NCI-H146 treated with DMSO at 0.1 percent for 48 hours (cell line): ENCODE data around the gene TMEM185A.
"Not testable (repeated sequence)": the region's sequence is repeated elsewhere in the genome, so short reads cannot be mapped to it uniquely, and the experiment has no call there.

Experiments used
- DNase-seq: peaks from one replicate; lab custom pipeline; 2025; ENCODE audit not compliant: unreplicated experiment; lab: John Stamatoyannopoulos, UW

Gene TMEM185A

DNA sequence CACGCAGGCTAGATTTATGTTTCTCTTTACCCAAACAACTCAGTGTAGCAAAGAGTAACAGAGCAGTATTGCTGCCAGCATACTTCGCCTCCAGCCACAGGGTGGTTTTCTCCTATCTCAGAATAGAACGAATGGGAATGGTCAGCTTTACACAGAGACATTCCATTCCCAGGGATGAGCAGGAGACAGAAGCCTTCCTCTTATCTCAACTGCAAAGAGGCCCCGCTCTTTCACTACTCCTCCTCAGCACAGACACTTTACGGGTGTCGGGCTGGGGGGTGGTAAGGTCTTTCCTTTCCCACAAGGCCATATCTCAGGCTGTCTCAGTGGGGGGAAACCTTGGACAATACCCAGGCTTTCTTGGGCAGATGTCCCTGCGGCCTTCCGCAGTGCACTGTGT lies 4.8 kb downstream of the TMEM185A start:
- DNase-seq, result not testable (repeated sequence)

DNA sequence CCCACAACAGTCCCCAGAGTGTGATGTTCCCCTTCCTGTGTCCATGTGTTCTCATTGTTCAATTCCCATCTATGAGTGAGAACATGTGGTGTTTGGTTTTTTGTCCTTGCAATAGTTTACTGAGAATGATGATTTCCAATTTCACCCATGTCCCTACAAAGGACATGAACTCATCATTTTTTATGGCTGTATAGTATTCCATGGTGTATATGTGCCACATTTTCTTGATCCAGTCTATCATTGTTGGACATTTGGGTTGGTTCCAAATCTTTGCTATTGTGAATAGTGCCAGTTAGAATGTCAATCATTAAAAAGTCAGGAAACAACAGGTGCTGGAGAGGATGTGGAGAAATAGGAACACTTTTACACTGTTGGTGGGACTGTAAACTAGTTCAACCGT lies 11.9 kb downstream of the TMEM185A start:
- DNase-seq, result not testable (repeated sequence)

DNA sequence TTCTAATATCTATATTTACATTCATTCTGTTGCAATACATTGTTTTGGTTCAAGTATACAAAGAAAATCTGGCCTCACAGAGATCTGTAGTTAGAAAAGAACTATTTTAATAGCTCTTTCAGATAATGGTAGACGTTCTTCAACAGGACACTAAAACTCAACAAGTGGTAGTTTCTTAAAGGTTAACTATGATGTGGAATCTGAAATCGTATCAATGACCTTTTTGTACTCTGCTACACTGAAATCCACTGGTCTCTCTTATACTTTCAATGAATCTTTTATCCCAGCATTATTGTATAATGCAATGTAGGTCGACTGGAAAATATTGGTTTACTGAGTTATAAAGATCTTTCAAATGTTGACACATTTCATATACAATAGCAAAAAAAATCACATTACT lies 12.7 kb downstream of the TMEM185A start:
- no peak for DNase-seq

DNA sequence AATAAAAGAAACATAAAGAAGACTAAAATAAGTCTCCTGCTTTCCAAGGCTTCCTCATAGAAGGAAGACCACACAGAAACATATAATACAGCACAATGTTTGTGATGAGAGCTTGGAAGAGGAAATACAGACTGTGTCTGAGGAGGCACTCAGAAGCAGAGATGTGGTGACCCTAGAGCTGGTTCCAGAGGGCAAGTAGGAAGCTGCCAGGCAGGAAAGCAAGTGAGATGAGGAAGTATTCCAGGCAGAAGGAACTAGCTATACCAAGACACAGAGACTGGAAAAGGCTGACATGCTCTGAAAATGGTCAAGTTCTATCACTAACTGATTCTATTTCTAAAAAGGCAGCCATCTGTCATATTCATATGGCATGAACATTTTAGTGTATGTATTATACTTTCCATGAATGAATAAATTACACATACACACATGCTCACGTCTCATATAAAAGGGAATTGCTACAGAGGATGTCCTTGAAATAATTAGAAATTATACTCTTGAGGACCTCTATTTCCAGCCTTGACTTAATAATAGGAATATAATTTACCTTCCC lies 19.9 kb downstream of the TMEM185A start:
- DNase-seq, result no peak

DNA sequence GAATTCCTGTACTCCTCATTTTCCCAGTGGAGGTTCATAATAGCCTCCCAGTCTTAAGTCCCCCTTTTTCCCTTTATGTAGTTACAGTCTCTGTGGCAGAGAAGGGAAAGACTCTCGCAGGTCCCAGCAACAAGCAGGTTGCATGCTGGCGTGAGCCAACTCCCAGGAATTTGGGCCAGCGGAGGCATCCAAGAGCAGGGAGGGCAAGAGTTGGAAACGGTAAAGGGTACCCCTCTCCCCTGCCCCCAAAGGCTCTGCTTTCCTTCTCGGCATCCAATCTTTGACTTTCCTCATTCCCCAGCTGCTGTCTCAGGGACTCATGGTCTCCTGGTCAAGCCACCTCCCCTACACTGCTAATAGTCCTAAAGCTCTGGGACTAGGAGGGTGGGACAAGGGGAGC lies 21.1 kb downstream of the TMEM185A start:
- DNase-seq, result no peak

DNA sequence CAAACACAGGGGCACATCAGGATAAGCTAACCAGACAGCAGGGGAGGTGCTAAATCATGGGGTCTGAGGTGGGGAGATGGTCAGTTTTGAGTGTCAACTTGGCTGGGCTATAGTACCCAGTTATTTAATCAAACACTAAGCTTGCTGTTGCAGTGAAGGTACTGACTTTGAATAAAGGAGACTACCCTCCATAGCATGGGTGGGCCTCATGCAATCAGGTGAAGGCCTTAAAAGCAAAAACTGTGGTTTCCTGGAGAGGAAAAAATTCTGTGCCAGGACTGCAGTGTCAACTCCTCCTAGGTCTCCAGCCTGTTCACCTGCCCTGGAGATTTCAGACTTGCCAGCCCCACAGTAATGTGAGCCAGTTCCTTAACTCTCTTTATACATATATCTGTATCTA lies 23.9 kb downstream of the TMEM185A start:
- DNase-seq, result no peak

DNA sequence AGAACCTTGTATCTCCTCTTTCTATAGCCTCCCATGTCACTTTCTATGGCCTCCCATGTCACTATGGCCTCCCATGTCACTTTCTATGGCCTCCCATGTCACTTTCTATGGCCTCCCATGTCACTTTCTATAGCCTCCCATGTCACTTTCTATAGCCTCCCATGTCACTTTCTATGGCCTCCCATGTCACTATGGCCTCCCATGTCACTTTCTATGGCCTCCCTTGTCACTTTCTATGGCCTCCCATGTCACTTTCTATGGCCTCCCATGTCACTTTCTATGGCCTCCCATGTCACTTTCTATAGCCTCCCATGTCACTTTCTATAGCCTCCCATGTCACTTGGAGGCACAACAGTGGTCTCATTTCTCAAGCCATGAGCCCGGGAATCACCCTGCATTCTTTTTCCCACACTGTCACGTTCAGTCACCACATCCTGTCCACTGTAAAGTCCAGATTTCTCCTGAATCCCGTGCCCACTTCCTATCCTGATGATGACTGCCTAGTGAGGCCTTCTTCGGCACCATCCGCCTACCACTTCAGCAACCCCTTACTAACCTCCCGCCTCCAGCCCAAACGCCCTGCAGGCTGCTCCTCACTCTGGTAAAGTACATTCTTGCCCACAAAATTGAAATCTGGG lies 26.2 kb downstream of the TMEM185A start:
- not testable (repeated sequence) for DNase-seq

DNA sequence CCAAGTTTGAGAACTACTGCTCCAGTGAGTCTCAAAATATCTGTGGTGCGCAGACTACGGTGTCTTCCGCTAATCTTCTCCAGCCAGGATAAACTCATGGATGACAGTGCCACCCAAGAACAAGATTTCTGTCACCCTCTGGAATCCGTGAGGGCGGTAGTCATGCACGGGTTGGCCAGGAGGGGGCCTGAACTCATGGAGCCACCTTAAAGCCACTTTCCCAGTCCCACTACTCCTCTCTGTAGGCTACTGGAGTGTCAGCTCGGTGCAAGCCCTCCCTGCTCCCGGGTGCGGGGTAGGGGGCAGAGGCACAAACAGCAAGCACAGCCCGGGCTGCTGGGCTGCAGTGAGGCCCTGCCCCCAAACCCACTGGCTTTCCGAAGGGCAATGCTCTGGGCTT lies 33.0 kb downstream of the TMEM185A start:
- DNase-seq, result not testable (repeated sequence)

DNA sequence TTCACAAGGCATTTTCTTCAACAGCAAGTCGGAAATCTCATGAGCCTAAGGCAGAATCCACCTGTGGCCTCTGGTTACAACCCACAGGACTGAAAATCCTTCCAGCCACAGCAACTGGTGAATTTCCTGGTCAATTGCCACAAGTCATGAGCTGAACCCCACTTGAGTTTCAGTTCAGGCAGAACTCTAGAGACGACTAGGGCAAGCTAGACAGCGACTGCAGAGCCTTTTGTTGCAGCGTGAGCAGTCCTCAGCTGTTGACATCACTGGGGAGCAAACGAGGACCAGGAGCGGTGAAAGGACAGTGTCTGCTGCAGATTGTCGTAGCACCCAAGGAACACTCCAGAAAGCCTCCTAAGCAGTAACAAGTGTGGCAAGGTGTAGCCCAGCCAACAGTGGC lies 35.6 kb downstream of the TMEM185A start:
- DNase-seq, result not testable (repeated sequence)

DNA sequence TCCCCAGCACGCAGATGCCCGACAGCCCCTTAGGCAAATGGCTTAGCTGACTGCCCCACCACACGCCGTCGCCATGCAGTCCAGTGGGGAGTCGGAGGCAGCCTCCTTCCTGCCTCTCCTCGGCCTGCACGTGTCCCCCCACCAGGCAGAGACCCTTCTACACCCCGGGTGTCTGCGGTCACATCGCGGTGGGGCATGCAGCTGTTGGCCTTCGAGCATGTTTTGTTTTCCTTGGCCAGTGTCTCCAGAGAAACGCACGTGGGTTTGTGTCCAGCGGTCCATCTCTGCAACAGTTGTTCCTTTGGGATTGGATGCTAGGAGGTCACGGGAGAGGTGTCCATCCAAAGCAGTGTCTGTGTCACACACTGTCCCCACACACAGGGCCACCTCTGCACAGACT lies 36.4 kb downstream of the TMEM185A start, which contains the start of gene HSFX2:
Gene HSFX2, minus strand, starts transcription at position 101 of the 400 bp plus-strand sequence. CDS start 614 bp downstream, outside the sequence.
- DNase-seq, result not testable (repeated sequence)

DNA sequence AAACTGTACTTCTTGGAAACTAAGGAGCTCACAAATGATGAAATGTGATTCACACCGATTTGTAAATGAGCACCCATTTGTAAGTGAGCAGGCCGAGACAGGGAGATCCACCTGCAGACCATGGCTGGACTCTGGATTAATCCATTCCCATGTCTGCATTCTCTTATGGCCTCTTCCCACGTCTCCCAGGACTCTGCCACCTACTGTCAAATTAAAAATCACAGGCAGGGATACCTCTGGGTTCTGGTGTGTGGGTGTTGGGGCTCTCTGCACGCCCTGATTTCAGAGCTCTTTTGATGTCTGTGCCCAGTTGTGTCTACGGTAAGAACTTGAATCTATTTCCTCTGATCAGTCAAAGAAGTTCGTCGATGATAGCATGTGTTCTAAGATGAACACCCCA lies 40.6 kb downstream of the TMEM185A start:
- DNase-seq, result not testable (repeated sequence)

DNA sequence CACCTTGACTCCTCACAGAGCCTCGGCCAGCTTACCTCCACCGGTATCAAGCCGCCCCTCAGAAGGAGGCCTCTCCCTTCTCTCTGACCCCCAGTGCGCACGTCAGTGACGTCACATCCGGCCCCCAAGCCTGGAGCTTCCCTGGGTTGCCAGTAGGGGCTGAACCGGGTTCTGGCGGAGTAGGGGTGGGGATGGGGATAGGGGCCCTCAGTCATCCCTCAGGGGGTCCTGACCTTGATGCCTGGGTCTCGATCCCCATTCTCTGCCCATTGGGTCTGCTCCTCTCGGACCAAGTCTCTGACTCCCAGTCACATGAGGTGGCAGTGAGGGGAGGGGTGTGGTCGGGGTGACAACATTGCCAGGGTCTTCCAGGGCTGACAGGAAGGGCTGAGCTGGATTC lies 44.2 kb downstream of the TMEM185A start, which contains the start of gene MAGEA9B:
Gene MAGEA9B, minus strand, starts transcription at position 101 of the 400 bp plus-strand sequence. CDS start 4,280 bp downstream, outside the sequence.
- not testable (repeated sequence) for DNase-seq

DNA sequence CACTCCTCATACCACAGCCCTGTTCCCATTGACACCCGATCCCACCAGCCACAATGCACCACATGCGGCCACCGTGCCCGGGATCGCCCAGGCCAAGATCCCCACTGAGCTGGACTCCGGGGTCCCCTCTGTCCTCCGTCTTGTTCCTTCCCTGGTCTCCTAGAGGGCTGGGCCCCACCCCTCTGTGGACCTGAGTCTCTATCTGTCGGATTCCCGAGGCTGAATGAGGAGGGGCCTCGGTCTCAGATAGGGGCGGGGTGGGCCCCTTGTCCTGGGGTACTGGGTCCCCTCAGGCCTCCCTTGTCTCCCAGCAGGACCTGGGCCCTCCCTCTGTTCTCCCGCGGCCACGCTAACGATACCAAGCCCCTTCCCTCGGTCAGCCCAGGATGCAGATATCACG lies 46.0 kb downstream of the TMEM185A start:
- not testable (repeated sequence) for DNase-seq

DNA sequence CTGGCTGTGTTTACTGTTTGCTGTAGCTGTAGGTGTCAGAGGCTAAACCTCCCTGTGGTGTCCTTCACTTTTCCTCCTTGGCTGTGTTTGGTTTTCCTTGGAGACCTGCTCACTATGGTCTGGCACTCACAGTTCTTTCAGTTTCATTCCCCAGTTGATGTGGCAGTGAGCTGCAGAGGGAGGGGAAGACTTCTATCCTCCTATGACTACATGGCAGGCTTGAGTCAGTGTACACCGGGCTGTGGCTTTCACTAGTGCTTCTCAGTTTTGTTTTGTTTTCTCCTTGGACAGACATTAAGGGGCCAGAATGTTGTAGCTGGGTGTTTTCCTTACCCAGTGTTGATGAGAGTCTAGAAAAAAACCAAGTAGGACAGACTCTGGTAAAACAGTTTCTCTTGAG lies 58.1 kb downstream of the TMEM185A start:
- DNase-seq, result not testable (repeated sequence)

DNA sequence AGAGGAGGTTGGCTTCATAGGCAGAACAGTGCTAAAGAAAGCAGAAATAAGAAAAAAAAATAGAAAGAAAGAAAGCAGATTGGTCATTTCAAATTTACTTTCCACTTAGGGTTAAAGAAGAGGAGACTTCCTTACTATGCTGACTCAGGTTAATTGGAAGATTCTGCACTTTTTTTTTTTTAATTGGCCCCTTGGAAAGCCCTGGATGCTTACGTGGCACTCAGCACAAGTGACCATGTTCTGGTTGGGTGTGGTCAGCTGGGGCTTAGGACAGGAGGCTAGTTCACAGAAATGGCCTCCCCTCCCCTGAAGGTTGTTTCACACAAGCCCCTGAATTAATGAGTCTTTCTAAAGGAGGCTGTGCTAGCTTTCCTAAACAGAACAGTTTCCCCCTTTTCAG lies 58.8 kb downstream of the TMEM185A start:
- no peak for DNase-seq

DNA sequence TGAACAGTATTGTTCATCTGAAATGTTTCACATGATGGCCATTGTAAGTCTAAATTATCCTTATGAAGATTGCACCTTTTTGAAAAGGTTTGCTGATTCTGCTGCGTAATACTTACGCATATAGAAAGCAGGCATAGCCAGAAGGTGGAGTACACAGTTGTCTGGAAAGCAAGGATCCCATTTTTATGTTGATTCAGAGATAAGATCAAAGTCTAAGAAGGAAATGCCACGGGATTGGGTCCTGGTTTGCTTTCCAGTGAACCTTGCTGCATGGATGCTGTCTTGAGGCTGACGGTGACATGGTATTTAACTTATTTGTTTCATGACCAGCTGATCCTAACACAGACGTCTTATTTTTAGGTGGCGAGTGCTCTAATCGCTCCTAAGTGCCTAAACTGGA lies 59.8 kb downstream of the TMEM185A start:
- DNase-seq, result no peak

DNA sequence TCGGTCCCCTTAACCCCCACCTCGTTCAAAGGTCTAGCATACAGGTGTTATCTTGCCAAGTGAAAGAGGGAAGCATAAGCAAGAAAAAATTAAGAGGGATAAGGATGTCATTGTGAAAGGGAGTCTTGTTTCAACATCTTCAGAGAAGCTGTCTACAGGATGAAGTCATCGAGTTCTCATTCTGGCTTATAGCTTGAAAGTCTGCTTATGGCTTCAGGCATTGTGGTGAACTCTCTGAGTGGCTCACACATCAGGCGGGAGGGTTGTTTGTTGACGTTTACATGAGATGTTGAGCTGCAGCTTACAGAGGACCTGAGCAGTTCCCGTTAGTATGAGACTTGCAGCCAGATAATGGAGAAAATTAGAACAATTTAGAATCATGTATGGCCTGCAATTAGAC lies 60.9 kb downstream of the TMEM185A start:
- no peak for DNase-seq

DNA sequence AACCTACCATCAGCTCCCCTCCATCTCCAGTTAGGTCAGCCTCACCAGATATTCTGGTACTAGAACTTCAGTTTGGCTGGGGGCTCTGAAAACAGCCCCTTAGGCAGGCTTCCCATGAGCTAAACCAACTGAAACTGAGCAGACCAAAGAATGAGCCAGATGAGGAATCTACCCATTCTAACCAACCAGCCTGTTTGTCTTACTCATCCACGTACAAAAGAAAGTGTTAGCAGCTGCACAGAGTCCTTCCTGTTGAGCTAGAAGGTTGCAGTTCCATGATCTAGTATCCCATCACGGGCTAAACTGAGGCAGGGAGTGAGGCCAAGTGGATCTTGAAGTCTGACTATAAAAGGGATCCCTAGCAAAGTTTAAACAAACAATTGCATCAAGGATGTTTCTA lies 61.8 kb downstream of the TMEM185A start:
- no peak for DNase-seq

DNA sequence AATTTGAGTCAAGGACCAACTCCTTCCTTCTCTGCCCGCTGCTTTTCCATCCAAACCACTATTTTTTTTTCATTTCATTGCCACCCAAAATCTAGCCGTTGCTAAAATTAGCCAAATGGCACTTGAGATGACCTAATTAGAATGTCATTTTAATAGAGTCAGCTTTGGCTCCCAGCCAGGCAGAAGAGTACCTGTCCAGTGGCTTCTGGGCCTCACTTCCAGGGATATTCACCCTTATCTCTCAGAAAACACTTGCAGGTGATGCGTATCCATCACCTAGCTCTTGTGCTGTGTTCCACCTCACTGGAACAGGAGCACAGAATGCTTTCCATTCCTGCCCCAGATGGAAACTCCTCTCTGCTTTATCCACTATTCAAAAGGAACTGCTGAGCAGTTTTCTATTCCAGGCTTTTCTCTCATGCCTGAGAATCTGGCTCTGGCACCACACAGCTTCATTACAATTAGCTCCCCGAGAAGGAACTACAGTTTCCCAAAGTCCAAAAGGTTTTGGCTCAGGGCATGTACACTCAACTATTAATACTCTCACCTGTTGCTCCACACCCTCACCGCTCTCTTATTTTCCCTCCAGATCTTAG lies 62.8 kb downstream of the TMEM185A start:
- DNase-seq, result no peak

DNA sequence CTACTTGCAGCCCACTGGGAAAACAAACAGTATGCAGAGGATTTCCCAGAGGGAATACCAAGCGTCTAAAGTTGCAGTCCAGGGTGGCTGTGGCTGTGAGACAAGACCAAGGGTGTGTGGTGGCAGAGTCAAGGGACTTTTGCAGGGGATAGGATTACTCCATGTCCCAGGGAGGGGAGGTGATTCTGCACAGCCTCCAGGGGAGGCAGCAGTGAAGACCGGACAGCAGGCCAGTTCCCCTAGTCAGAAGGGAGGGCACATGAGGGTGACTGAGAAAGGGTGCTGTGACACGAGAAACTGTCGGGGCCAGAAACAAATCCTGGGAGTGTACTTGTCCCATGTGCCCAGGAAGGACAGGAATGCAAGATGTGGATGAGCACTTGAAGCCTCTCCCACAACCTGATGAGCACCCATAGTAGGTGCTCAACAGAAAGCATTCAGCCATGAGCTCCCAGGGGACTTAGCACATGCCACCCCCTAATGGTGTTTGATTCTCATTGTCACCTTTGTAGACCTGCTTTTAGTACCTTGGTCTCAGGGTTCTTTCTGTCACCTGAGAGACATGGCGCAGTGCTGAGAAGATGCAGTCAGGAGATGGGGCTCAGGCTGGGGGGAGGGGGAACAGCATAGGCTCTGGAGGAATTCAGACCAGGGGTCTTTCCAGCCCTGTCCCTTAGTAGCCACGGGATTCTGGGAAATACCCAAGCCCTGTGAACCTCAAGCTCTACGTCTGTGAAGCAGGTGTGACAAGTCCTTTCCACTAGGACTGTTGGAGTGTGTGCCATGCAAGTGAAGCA lies 63.8 kb downstream of the TMEM185A start:
- DNase-seq, result no peak

DNA sequence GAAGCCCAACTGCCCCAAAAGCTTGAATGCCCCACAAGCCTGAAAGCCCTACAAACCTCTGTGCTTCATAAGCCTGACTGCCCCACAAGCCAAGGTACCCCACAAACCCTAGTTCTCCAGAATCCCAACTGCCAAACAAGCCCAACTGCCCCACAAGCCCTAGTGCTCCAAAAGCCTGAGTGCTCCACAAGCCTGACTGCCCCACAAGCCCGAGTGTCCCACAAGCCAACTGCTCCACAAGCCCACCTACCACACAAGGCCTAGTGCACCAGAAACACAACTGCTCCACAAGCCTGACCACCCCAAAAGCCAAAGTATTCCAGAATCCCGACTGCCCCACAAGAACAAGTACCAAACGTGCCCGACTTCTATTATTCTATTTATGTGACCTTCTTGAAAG lies 68.2 kb downstream of the TMEM185A start:
- no peak for DNase-seq

DNA sequence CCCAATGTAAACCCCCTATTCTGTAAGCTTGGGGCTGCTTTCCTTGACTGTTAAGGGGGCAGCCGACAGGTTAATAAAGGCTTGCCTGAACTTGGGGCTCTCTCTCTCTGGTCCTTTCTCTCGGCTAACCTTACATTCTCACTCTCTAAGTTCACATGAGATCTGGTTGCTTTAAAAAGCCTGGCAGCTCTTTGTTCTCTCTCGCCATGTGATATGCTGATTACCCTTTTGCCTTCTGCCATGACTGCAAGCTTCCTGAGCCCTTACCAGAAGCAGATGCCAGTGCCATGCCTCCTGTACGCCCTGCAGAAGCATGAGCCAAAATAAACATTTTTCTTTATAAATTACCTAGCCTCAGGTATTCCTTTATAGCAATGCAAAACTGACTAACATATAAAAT lies 76.3 kb downstream of the TMEM185A start:
- not testable (repeated sequence) for DNase-seq
